ENCODE results near the gene KLF13. TPM values are rescaled to one million over a fixed set of nuclear protein-coding genes. Genes with fewer than 3 reads are reported as not detected.

KLF13 gene
- total RNA-seq, 1 donor from 2014 or later = 62.3 TPM

GRCh38 chr15:31305375-31305774 lies 21.3 kb upstream of the KLF13 start:
- peaks cover 70% of the 10 kb centered on the region for H3K4me1 ChIP-seq
- H3K36me3 ChIP-seq = no peaks in the 10 kb centered on the region
- H3K27ac ChIP-seq (replicated peaks) = peak overlapping the region; percentile 87

GRCh38 chr15:31305796-31306425 lies 20.7 kb upstream of the KLF13 start:
- Histone ChIP-seq H3K27ac (replicated peaks) (peak overlapping the region; percentile 87), H3K36me3 (no peaks in the 10 kb centered on the region), H3K9me3 (replicated peaks) (no peaks in the 10 kb centered on the region), H3K4me1 (peaks cover 65% of the 10 kb centered on the region), H3K27me3 (ENCODE audit: low read depth) (peaks cover 7% of the 10 kb centered on the region), H3K4me3 (no peak overlapping the region)
- no peak for TF ChIP-seq CTCF (IDR thresholded peaks at IDR 0.05; ENCODE audit: borderline replicate concordance)
- intact Hi-C loops (cut with micrococcal nuclease) = no loop called here
- DNase-seq = no peak

More at GRCh38 chr15:31305375-31305774, 21.3 kb upstream of the KLF13 start:
- H3K9me3 ChIP-seq (replicated peaks) = no peaks in the 10 kb centered on the region
- DNase-seq = no peak
- H3K27me3 ChIP-seq (ENCODE audit: low read depth) = peaks cover 7% of the 10 kb centered on the region
- TF ChIP-seq CTCF (IDR thresholded peaks at IDR 0.05; ENCODE audit: borderline replicate concordance) = no peak
- no peak overlapping the region for H3K4me3 ChIP-seq
- intact Hi-C loops (cut with micrococcal nuclease) = no loop called here

GRCh38 chr15:31306426-31307269 lies 20.0 kb upstream of the KLF13 start:
- H3K4me1 ChIP-seq = peaks cover 57% of the 10 kb centered on the region
- TF ChIP-seq CTCF (IDR thresholded peaks at IDR 0.05; ENCODE audit: borderline replicate concordance) = no peak
- H3K27ac ChIP-seq (replicated peaks) = peak overlapping the region; percentile 87
- peaks cover 7% of the 10 kb centered on the region for H3K27me3 ChIP-seq (ENCODE audit: low read depth)
- no peaks in the 10 kb centered on the region for H3K9me3 ChIP-seq (replicated peaks)
- peak overlapping the region; percentile 4 for H3K4me3 ChIP-seq
- intact Hi-C loops (cut with micrococcal nuclease) = no loop called here
- no peaks in the 10 kb centered on the region for H3K36me3 ChIP-seq
- peak; percentile 69 for DNase-seq

- intact Hi-C loops (cut with micrococcal nuclease) = no loop called here
- Histone ChIP-seq H3K27me3 (ENCODE audit: low read depth) (peaks cover 7% of the 10 kb centered on the region), H3K4me3 (no peak overlapping the region), H3K9me3 (replicated peaks) (no peaks in the 10 kb centered on the region), H3K4me1 (peaks cover 48% of the 10 kb centered on the region), H3K27ac (replicated peaks) (peak overlapping the region; percentile 87), H3K36me3 (no peaks in the 10 kb centered on the region)
- no peak for DNase-seq
- TF ChIP-seq CTCF (IDR thresholded peaks at IDR 0.05; ENCODE audit: borderline replicate concordance) = no peak
Measured at GRCh38 chr15:31307270-31308184, 19.1 kb upstream of the KLF13 start.

GRCh38 chr15:31308185-31308639 lies 18.4 kb upstream of the KLF13 start:
- TF ChIP-seq CTCF (IDR thresholded peaks at IDR 0.05; ENCODE audit: borderline replicate concordance) = no peak
- no peak for DNase-seq
- H3K9me3 ChIP-seq (replicated peaks) = peaks cover 3% of the 10 kb centered on the region
- peaks cover 7% of the 10 kb centered on the region for H3K27me3 ChIP-seq (ENCODE audit: low read depth)
- H3K4me3 ChIP-seq = no peak overlapping the region
- no peaks in the 10 kb centered on the region for H3K36me3 ChIP-seq
- H3K4me1 ChIP-seq = peaks cover 42% of the 10 kb centered on the region
- no peak overlapping the region for H3K27ac ChIP-seq (replicated peaks)
- intact Hi-C loops (cut with micrococcal nuclease) = no loop called here
